Astrocyte (in vitro differentiated cells and primary cell): ENCODE results near the gene ARHGEF17. TPM values are rescaled to one million over a fixed set of nuclear protein-coding genes. Genes with fewer than 3 reads are reported as not detected.

Experiments used
- DNase-seq: peaks from one replicate; pipeline ENCODE4 v3.0.0-alpha.2; 2010; ENCODE audit warnings: low read depth
- FAIRE-seq: peaks from 2 replicates; lab custom pipeline; 2011; peaks lifted over from hg19 to GRCh38; lab: Jason Lieb, UNC
- H2AFZ ChIP-seq: 2 replicates; pipeline ENCODE4 v1.6.0; 2012; ENCODE audit warnings: low read depth, low read length, inconsistent platforms
- H3K27ac ChIP-seq: 2 replicates; pipeline ENCODE4 v1.5.1; 2011; ENCODE audit warnings: low read depth, low read length, inconsistent platforms
- H3K27me3 ChIP-seq: 2 replicates; pipeline ENCODE4 v1.6.0; 2011; ENCODE audit warnings: low read length, inconsistent platforms; ENCODE audit not compliant: insufficient read depth
- H3K36me3 ChIP-seq: 2 replicates; pipeline ENCODE4 v1.5.1; 2011; ENCODE audit warnings: low read length, inconsistent platforms; ENCODE audit not compliant: insufficient read depth
- H3K4me1 ChIP-seq: 2 replicates; pipeline ENCODE4 v1.5.1; 2011; ENCODE audit warnings: low read length, inconsistent platforms; ENCODE audit not compliant: insufficient read depth
- H3K4me2 ChIP-seq: 2 replicates; pipeline ENCODE4 v1.6.0; 2012; ENCODE audit warnings: low read length, inconsistent platforms
- H3K4me3 ChIP-seq: 2 replicates; pipeline ENCODE4 v1.5.1; 2011; ENCODE audit warnings: low read depth, mild to moderate bottlenecking, low read length, inconsistent platforms; ENCODE audit not compliant: insufficient read depth
- H3K79me2 ChIP-seq: 2 replicates; pipeline ENCODE4 v1.6.0; 2012; ENCODE audit warnings: mild to moderate bottlenecking, low read length, inconsistent platforms; ENCODE audit not compliant: insufficient read depth
- H3K9ac ChIP-seq: 2 replicates; pipeline ENCODE4 v1.6.0; 2012; ENCODE audit warnings: mild to moderate bottlenecking, low read length, inconsistent platforms
- H3K9me3 ChIP-seq: 2 replicates; pipeline ENCODE4 v1.5.1; 2012; ENCODE audit warnings: low read depth, mild to moderate bottlenecking, low read length, inconsistent platforms; ENCODE audit not compliant: insufficient read depth
- H4K20me1 ChIP-seq: 2 replicates; pipeline ENCODE4 v1.6.0; 2012; ENCODE audit warnings: low read length, inconsistent platforms; ENCODE audit not compliant: insufficient read depth
- H3K27ac Mint-ChIP-seq: one replicate; pipeline ENCODE4 v1.8.0; 2021; ENCODE audit warnings: mild to moderate bottlenecking, mixed read lengths; ENCODE audit not compliant: unreplicated experiment
- H3K27me3 Mint-ChIP-seq: one replicate; pipeline ENCODE4 v1.8.0; 2021; ENCODE audit warnings: low read depth, mixed read lengths; ENCODE audit not compliant: unreplicated experiment
- H3K36me3 Mint-ChIP-seq: one replicate; pipeline ENCODE4 v1.8.0; 2021; ENCODE audit warnings: low read depth, mixed read lengths; ENCODE audit not compliant: unreplicated experiment
- H3K4me1 Mint-ChIP-seq: one replicate; pipeline ENCODE4 v1.8.0; 2021; ENCODE audit warnings: low read depth, mixed read lengths; ENCODE audit not compliant: unreplicated experiment
- H3K4me3 Mint-ChIP-seq: one replicate; pipeline ENCODE4 v1.8.0; 2021; ENCODE audit warnings: mild to moderate bottlenecking, moderate library complexity, mixed read lengths; ENCODE audit not compliant: unreplicated experiment
- H3K9me3 Mint-ChIP-seq: one replicate; pipeline ENCODE4 v1.8.0; 2021; ENCODE audit warnings: mild to moderate bottlenecking, mixed read lengths; ENCODE audit not compliant: unreplicated experiment
- EZH2 ChIP-seq: IDR thresholded peaks from 2 replicates; pipeline ENCODE4 v1.6.1; 2012; ENCODE audit warnings: mild to moderate bottlenecking, low read length, inconsistent platforms; ENCODE audit not compliant: insufficient read depth
- total RNA-seq: library from RNA; stranded (reverse); gene quantifications from 2 replicates; pipeline ENCODE4 v1.2.1, GENCODE V29; 2021
- TF ChIP-seq, protein P1 (sequence below): IDR thresholded peaks from 2 replicates; pipeline ENCODE4 v1.5.1; 2011; ENCODE audit warnings: low read depth, mild to moderate bottlenecking, inconsistent platforms, low read length, moderate library complexity; ENCODE audit not compliant: insufficient read depth

ARHGEF17 gene
- total RNA-seq, 1 donor from 2014 or later: 66.4 TPM

DNA sequence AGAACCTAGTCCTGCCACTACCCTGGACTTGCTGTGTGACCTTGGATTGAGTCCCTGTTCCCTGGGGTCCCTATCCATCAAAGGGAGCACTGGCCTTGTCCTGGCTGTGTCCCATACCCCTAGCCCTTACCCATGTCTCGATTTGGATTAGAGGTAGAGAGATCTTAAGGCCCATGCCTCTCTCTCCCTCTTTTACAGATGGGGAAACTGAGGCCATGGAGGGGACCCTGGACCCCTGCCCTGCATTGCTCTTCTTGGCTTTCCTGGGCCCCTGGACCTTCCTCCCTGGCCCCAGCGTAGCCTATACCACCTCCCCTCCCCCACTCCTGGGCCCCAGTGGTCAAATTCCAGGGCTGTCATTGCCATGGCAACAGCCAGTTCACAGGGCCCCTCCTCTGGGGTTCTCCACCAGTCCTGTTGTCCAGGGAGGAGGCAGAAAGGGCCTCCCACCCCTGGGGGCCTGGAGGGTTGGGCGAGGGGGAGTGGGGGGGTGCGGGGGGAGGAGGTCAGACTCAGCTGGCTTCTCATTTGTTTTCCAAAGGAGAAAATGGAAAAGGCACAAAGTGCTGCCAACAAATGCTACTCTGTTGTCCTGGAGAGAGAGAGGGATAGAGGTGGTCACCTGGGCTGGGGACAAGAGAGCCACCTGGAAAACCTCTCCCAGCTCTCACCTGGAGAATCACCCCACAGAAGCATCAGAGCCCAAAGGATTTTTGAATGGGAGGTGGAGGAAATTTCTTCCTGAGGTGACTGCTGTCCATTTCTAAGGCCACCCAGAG, 23.3 kb downstream of the ARHGEF17 start:
- TF ChIP-seq EZH2: no peak
- TF ChIP-seq, protein P1, sequence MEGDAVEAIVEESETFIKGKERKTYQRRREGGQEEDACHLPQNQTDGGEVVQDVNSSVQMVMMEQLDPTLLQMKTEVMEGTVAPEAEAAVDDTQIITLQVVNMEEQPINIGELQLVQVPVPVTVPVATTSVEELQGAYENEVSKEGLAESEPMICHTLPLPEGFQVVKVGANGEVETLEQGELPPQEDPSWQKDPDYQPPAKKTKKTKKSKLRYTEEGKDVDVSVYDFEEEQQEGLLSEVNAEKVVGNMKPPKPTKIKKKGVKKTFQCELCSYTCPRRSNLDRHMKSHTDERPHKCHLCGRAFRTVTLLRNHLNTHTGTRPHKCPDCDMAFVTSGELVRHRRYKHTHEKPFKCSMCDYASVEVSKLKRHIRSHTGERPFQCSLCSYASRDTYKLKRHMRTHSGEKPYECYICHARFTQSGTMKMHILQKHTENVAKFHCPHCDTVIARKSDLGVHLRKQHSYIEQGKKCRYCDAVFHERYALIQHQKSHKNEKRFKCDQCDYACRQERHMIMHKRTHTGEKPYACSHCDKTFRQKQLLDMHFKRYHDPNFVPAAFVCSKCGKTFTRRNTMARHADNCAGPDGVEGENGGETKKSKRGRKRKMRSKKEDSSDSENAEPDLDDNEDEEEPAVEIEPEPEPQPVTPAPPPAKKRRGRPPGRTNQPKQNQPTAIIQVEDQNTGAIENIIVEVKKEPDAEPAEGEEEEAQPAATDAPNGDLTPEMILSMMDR: no peak
- H3K4me3 ChIP-seq: no peak overlapping the region
- H4K20me1 ChIP-seq: peaks cover 84% of the 10 kb centered on the region
- H3K9me3 ChIP-seq: no peaks in the 10 kb centered on the region
- H3K9ac ChIP-seq: peak overlapping the region; percentile 75
- DNase-seq: no peak
- peaks cover 85% of the 10 kb centered on the region for H3K79me2 ChIP-seq
- H3K27ac ChIP-seq: peak overlapping the region; percentile 37
- H2AFZ ChIP-seq: no peak overlapping the region
- Mint-ChIP-seq H3K9me3 (peaks cover 2% of the 10 kb centered on the region), H3K36me3 (peaks cover 2% of the 10 kb centered on the region), H3K4me1 (peaks cover 66% of the 10 kb centered on the region), H3K4me3 (peak overlapping the region; percentile 40), H3K27me3 (no peaks in the 10 kb centered on the region), H3K27ac (peak overlapping the region; percentile 92)
- FAIRE-seq: no peak
- peaks cover 69% of the 10 kb centered on the region for H3K4me1 ChIP-seq
- peaks cover 2% of the 10 kb centered on the region for H3K36me3 ChIP-seq
- H3K4me2 ChIP-seq: peak overlapping the region; percentile 80
- H3K27me3 ChIP-seq: no peaks in the 10 kb centered on the region

DNA sequence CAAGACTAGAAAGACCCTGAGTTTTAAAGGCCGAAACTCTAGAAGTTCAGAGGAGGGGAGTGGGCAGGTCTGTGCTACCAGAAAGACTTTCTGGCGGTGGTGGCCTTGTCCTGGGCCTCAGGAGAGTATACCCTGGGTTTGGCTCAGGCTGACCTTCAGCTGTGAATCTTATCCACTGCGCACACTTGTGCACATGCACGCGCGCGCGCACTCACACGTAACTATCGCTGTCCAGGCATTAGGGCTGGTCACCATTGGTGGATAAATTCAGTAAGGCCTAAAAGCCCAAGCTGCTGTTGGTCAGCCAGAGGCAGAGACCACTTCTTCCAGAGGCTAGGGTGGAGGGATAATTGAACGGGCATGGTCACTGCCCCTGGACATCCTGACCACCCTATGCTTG, 25.1 kb downstream of the ARHGEF17 start:
- no peaks in the 10 kb centered on the region for H3K9me3 Mint-ChIP-seq
- H4K20me1 ChIP-seq: peaks cover 89% of the 10 kb centered on the region
- H2AFZ ChIP-seq: no peak overlapping the region
- H3K27me3 ChIP-seq: no peaks in the 10 kb centered on the region
- H3K4me3 Mint-ChIP-seq: no peak overlapping the region
- no peaks in the 10 kb centered on the region for H3K9me3 ChIP-seq
- H3K4me1 Mint-ChIP-seq: peaks cover 61% of the 10 kb centered on the region
- peaks cover 2% of the 10 kb centered on the region for H3K36me3 Mint-ChIP-seq
- H3K9ac ChIP-seq: peak overlapping the region; percentile 75
- peak overlapping the region; percentile 91 for H3K27ac Mint-ChIP-seq
- DNase-seq (no peak), FAIRE-seq (no peak)
- peaks cover 7% of the 10 kb centered on the region for H3K36me3 ChIP-seq
- H3K27ac ChIP-seq: peak overlapping the region; percentile 74
- TF ChIP-seq, protein P1: no peak
- no peak for TF ChIP-seq EZH2
- no peaks in the 10 kb centered on the region for H3K27me3 Mint-ChIP-seq
- H3K79me2 ChIP-seq: peaks cover 85% of the 10 kb centered on the region
- peaks cover 57% of the 10 kb centered on the region for H3K4me1 ChIP-seq
- peak overlapping the region; percentile 80 for H3K4me2 ChIP-seq
- no peak overlapping the region for H3K4me3 ChIP-seq
